Kidney (tissue), 14 donors: ENCODE measurements around the gene MRPL58. TPM values are rescaled to one million over a fixed set of nuclear protein-coding genes. Genes with fewer than 3 reads are reported as not detected.

Source experiments
- DNase-seq, 5 donors: peaks; one replicate each; pipeline ENCODE4 v3.0.0-alpha.2; 2013 to 2020
- FAIRE-seq: peaks from 2 replicates; lab custom pipeline; 2012; peaks lifted over from hg19 to GRCh38; lab: Jason Lieb, UNC
- H3K27ac ChIP-seq, 2 donors: one replicate each; pipeline ENCODE4 v1.7.0; 2013; ENCODE audit warnings: low read depth in 2 of 2, low read length in 2 of 2, inconsistent platforms in 1 of 2
- H3K27me3 ChIP-seq: one replicate; pipeline ENCODE4 v1.7.1; 2013; ENCODE audit warnings: low read length, inconsistent platforms; ENCODE audit not compliant: control insufficient read depth, insufficient read depth
- H3K36me3 ChIP-seq, 3 donors: one replicate each; pipeline versions ENCODE4 v1.7.0 to v1.7.1; 2013; ENCODE audit warnings: low read length in 3 of 3, control low read depth in 1 of 3, inconsistent platforms in 1 of 3; ENCODE audit not compliant: insufficient read depth in 3 of 3, control insufficient read depth in 2 of 3
- H3K4me1 ChIP-seq, 3 donors: one replicate each; pipeline versions ENCODE4 v1.7.0 to v1.7.1; 2013; ENCODE audit warnings: low read length in 3 of 3, inconsistent platforms in 1 of 3, low read depth in 1 of 3; ENCODE audit not compliant: control insufficient read depth in 2 of 3, insufficient read depth in 2 of 3
- H3K4me3 ChIP-seq, 3 donors: one replicate each; pipeline versions ENCODE4 v1.7.0 to v1.8.1; 2013; ENCODE audit warnings: low read length in 3 of 3, control low read depth in 1 of 3, inconsistent platforms in 1 of 3
- H3K9ac ChIP-seq, 3 donors: one replicate each; pipeline versions ENCODE4 v1.7.0 to v1.7.1; 2013; ENCODE audit warnings: low read length in 3 of 3, control low read depth in 1 of 3, inconsistent platforms in 1 of 3
- H3K9me3 ChIP-seq, 3 donors: one replicate each; pipeline versions ENCODE4 v1.7.0 to v1.7.1; 2013; ENCODE audit warnings: low read length in 3 of 3, control low read depth in 1 of 3, inconsistent platforms in 1 of 3; ENCODE audit not compliant: control insufficient read depth in 2 of 3, insufficient read depth in 1 of 3
- CTCF ChIP-seq: IDR thresholded peaks from 3 replicates; pipeline ENCODE4 v1.5.1; 2012; ENCODE audit warnings: mild to moderate bottlenecking, moderate library complexity, borderline replicate concordance; ENCODE audit not compliant: insufficient read depth; ENCODE audit errors: extremely low read depth
- intact Hi-C: fragments of 100-400 bp; cut with DNase I; formaldehyde crosslinking; loops from one replicate; pipeline ENCODE4 v1.11.1; 2022
- polyA plus RNA-seq: library from polyadenylated mRNA; stranded (reverse); fragments of 350-450 nt; fragmentation: Illumina TruSeq; extraction: RNeasy Lipid Tissue Mini Kit (QIAGEN cat#74804); gene quantifications from one replicate; pipeline ENCODE4 v1.2.3, GENCODE V29; 2014; ENCODE audit warnings: low read depth, low replicate concordance; ENCODE audit not compliant: insufficient read depth
- total RNA-seq: library from RNA; stranded (reverse); fragmentation: NEBNext Ultra II Directional; extraction: Animal tissue kit (Norgen Biotek cat#: 25700); gene quantifications from one replicate; pipeline ENCODE4 v1.2.1, GENCODE V29; 2021
- donor health status: control.
- donor health status: control.
- donor health status: control.
- donor health status: control.
- donor health status: control.
- donor health status: DM: yes; HTN: yes; CAD: no.
- donor health status: Normal renal cell carcinoma (clear cell type).

MRPL58 gene
- total and polyA plus RNA-seq, 2 donors from 2014 or later = 23.1 to 84.5 TPM

GRCh38 chr17:75064460-75064859 lies 52.0 kb downstream of the MRPL58 start:
- FAIRE-seq = no peak

GRCh38 chr17:75064867-75065561 lies 52.5 kb downstream of the MRPL58 start:
- intact Hi-C loops = no loop called here

More at GRCh38 chr17:75064460-75064859, 52.0 kb downstream of the MRPL58 start:
- H3K27ac ChIP-seq = no peak overlapping the region
- H3K4me3 ChIP-seq = no peak overlapping the region
- TF ChIP-seq CTCF = no peak
- intact Hi-C loops = no loop called here
- DNase-seq = no peak
- no peak overlapping the region for H3K9ac ChIP-seq
- H3K4me1 ChIP-seq = peaks cover 0 to 2% (median 0%) of the 10 kb centered on the region in 3 donors
- H3K27me3 ChIP-seq = no peaks in the 10 kb centered on the region
- H3K9me3 ChIP-seq = no peaks in the 10 kb centered on the region
- H3K36me3 ChIP-seq = peaks cover 6 to 41% (median 17%) of the 10 kb centered on the region in 3 donors

DNA sequence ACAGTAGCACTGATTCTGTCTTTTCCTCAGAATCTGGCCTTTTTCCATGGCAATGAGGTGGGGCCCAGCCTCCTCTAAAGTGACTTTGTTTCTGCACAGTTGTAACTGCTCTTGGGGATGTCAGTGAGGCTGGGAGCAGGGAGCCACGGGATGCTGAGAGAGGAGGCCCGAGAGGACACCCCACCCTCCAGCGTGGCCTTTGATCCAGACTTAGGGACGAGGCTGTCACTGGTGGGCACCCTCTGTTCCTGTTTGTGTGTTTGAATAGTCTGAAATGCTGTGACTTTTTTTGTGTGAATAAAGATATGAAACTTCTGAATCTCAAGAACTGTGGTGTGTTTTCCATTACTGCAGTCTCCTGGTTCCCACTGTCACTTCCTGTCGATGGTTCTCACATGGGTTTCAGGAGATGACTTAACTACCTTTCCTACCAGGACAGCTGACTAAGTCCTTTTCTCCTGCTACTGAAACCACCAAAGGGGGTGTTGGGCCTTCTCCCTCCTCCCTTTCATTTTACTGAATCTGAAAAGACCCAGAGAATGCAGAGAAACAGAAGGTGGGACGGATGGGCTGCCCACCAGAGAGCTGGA lies 53.2 kb downstream of the MRPL58 start:
- Histone ChIP-seq H3K27me3 (no peaks in the 10 kb centered on the region), H3K36me3 (peaks cover 3 to 34% (median 14%) of the 10 kb centered on the region in 3 donors), H3K4me1 (no peaks in the 10 kb centered on the region), H3K27ac (no peak overlapping the region), H3K4me3 (no peak overlapping the region), H3K9ac (no peak overlapping the region), H3K9me3 (no peaks in the 10 kb centered on the region)
- no peak for TF ChIP-seq CTCF
- no peak for DNase-seq
- FAIRE-seq = no peak
- intact Hi-C loops = no loop called here

More at GRCh38 chr17:75064867-75065561, 52.5 kb downstream of the MRPL58 start:
- Histone ChIP-seq H3K27ac (no peak overlapping the region), H3K36me3 (peaks cover 6 to 36% (median 14%) of the 10 kb centered on the region in 3 donors), H3K4me1 (no peaks in the 10 kb centered on the region), H3K9me3 (no peaks in the 10 kb centered on the region), H3K27me3 (no peaks in the 10 kb centered on the region), H3K4me3 (no peak overlapping the region), H3K9ac (no peak overlapping the region)
- FAIRE-seq (no peak), DNase-seq (peak in 1 of 5 donors; percentile 58)
- TF ChIP-seq CTCF = no peak
